GM23248 (cell line): ENCODE results near the gene SH3RF1. TPM values are rescaled to one million over a fixed set of nuclear protein-coding genes. Genes with fewer than 3 reads are reported as not detected.

Experiments
- DNase-seq: peaks from one replicate; pipeline ENCODE4 v3.0.0-alpha.2; 2015
- H2AFZ ChIP-seq: fragments of 200-600 bp; sonication (generic); 2 replicates; pipeline ENCODE4 v1.6.1; 2016; ENCODE audit warnings: antibody characterized with exemption
- H3F3A ChIP-seq: fragments of 200-600 bp; sonication (generic); 2 replicates; pipeline ENCODE4 v1.6.1; 2016; ENCODE audit warnings: mild to moderate bottlenecking, antibody characterized with exemption, mixed run types; ENCODE audit not compliant: insufficient read depth
- H3K27ac ChIP-seq: fragments of 200-600 bp; sonication (generic); 2 replicates; pipeline ENCODE4 v1.5.1; 2016; ENCODE audit warnings: mild to moderate bottlenecking
- H3K27me3 ChIP-seq: fragments of 200-600 bp; sonication (generic); replicated peaks from 2 replicates; pipeline ENCODE4 v1.6.1; 2016; ENCODE audit warnings: mild to moderate bottlenecking; ENCODE audit not compliant: insufficient read depth
- H3K36me3 ChIP-seq: fragments of 200-600 bp; sonication (generic); 2 replicates; pipeline ENCODE4 v1.6.1; 2016; ENCODE audit warnings: low read depth, mild to moderate bottlenecking
- H3K4me1 ChIP-seq: fragments of 200-600 bp; sonication (generic); 2 replicates; pipeline ENCODE4 v1.6.1; 2016; ENCODE audit warnings: mild to moderate bottlenecking; ENCODE audit not compliant: insufficient read depth
- H3K4me2 ChIP-seq: fragments of 200-600 bp; sonication (generic); one replicate; pipeline ENCODE4 v1.6.1; 2016; ENCODE audit warnings: mild to moderate bottlenecking; ENCODE audit not compliant: unreplicated experiment
- H3K4me3 ChIP-seq: fragments of 200-600 bp; sonication (generic); 2 replicates; pipeline ENCODE4 v1.5.1; 2016; ENCODE audit warnings: mild to moderate bottlenecking
- H3K79me2 ChIP-seq: fragments of 200-600 bp; sonication (generic); 2 replicates; pipeline ENCODE4 v1.6.1; 2016; ENCODE audit warnings: mild to moderate bottlenecking; ENCODE audit not compliant: insufficient read depth
- H3K9ac ChIP-seq: fragments of 200-600 bp; sonication (generic); 2 replicates; pipeline ENCODE4 v1.6.1; 2016; ENCODE audit warnings: mild to moderate bottlenecking
- H3K9me2 ChIP-seq: fragments of 200-600 bp; sonication (generic); 2 replicates; pipeline ENCODE4 v1.6.1; 2016; ENCODE audit warnings: mixed run types, mild to moderate bottlenecking, moderate library complexity; ENCODE audit not compliant: insufficient read depth
- H3K9me3 ChIP-seq: fragments of 200-600 bp; sonication (generic); one replicate; pipeline ENCODE4 v1.6.1; 2017; ENCODE audit warnings: low read depth
- H4K20me1 ChIP-seq: fragments of 200-600 bp; sonication (generic); 2 replicates; pipeline ENCODE4 v1.6.0; 2016; ENCODE audit not compliant: insufficient read depth
- EZH2 ChIP-seq: fragments of 200-600 bp; sonication (generic); IDR thresholded peaks from 2 replicates; pipeline ENCODE4 v1.6.1; 2018; ENCODE audit warnings: antibody characterized with exemption, mild to moderate bottlenecking; ENCODE audit not compliant: insufficient read depth, poor library complexity, severe bottlenecking
- EZH2phosphoT487 ChIP-seq: fragments of 200-600 bp; sonication (generic); IDR thresholded peaks from 2 replicates; pipeline ENCODE4 v1.6.1; 2018; ENCODE audit warnings: antibody characterized with exemption, moderate library complexity, mild to moderate bottlenecking, low read depth; ENCODE audit not compliant: insufficient read depth
- WGBS, 2 experiments: methylation state at CpG; one replicate each; pipeline ENCODE4 v1.1.6; 2015 to 2017; ENCODE audit warnings: low lambda C conversion rate in 2 of 2, low coverage in 1 of 2; ENCODE audit errors: missing lambda C conversion rate in 2 of 2; 5-methylcytosine and 5-hydroxymethylcytosine counted together
- in situ Hi-C: fragments of 300-500 bp; cut with MboI; formaldehyde crosslinking; loops from 2 replicates; pipeline ENCODE4 v1.15.0; 2020
- polyA plus RNA-seq: library from polyadenylated mRNA; unstranded; fragments of >200 nt; fragmentation: Nextera tagmentation; extraction: Ambion mirVana; gene quantifications from 2 replicates; pipeline ENCODE4 v1.2.1, GENCODE V29; 2016
- total RNA-seq: library from RNA; depleted of rRNA; stranded (reverse); fragments of >200 nt; shearing (Covaris generic); gene quantifications from 2 replicates; pipeline ENCODE4 v1.2.3, GENCODE V29; 2014

SH3RF1 gene
- total and polyA plus RNA-seq, 2 experiments from 2014 or later, result 28.3 to 55.5 TPM

- Histone ChIP-seq H3F3A (peaks cover 14% of the 10 kb centered on the region), H3K4me2 (no peak overlapping the region), H3K9me2 (no peaks in the 10 kb centered on the region), H3K9me3 (no peaks in the 10 kb centered on the region), H3K36me3 (peaks cover 46% of the 10 kb centered on the region), H2AFZ (no peak overlapping the region), H3K9ac (no peak overlapping the region), H3K79me2 (peaks cover 89% of the 10 kb centered on the region), H4K20me1 (no peaks in the 10 kb centered on the region), H3K27ac (no peak overlapping the region), H3K4me1 (peaks cover 23% of the 10 kb centered on the region), H3K4me3 (no peak overlapping the region), H3K27me3 (no peaks in the 10 kb centered on the region)
- in situ Hi-C loops, result no loop called here
- no peak for TF ChIP-seq EZH2phosphoT487
- DNase-seq, result no peak
These were observed 126.6 kb downstream of the SH3RF1 start for GRCh38 chr4:169144061-169144600.

GRCh38 chr4:169143335-169143734 lies 127.4 kb downstream of the SH3RF1 start:
- H3K27me3 ChIP-seq, result no peaks in the 10 kb centered on the region
- no peak overlapping the region for H2AFZ ChIP-seq
- no peaks in the 10 kb centered on the region for H3K9me3 ChIP-seq
- H3K27ac ChIP-seq, result no peak overlapping the region
- H3K4me1 ChIP-seq, result peaks cover 19% of the 10 kb centered on the region
- no peaks in the 10 kb centered on the region for H3K9me2 ChIP-seq
- H3K9ac ChIP-seq, result no peak overlapping the region
- H3K4me2 ChIP-seq, result no peak overlapping the region
- DNase-seq, result no peak
- no peak overlapping the region for H3K4me3 ChIP-seq
- 74 to 76% methylated on average over 9 of the region's 9 CpGs for WGBS, 2 experiments
- H3F3A ChIP-seq, result peaks cover 14% of the 10 kb centered on the region
- H3K79me2 ChIP-seq, result peaks cover 89% of the 10 kb centered on the region
- no peaks in the 10 kb centered on the region for H4K20me1 ChIP-seq
- in situ Hi-C loops, result no loop called here
- no peak for TF ChIP-seq EZH2
- TF ChIP-seq EZH2phosphoT487, result no peak
- H3K36me3 ChIP-seq, result peaks cover 38% of the 10 kb centered on the region

- in situ Hi-C loops, result no loop called here
- peaks cover 89% of the 10 kb centered on the region for H3K79me2 ChIP-seq
- TF ChIP-seq EZH2, result no peak
- no peak for TF ChIP-seq EZH2phosphoT487
These were observed 127.8 kb downstream of the SH3RF1 start for GRCh38 chr4:169142906-169143305.

GRCh38 chr4:169142391-169142790 lies 128.4 kb downstream of the SH3RF1 start:
- H3K4me2 ChIP-seq, result no peak overlapping the region

More at GRCh38 chr4:169142906-169143305, 127.8 kb downstream of the SH3RF1 start:
- no peak overlapping the region for H3K4me2 ChIP-seq
- no peaks in the 10 kb centered on the region for H3K9me2 ChIP-seq
- H2AFZ ChIP-seq, result no peak overlapping the region
- H3K4me3 ChIP-seq, result no peak overlapping the region
- H3K27me3 ChIP-seq, result no peaks in the 10 kb centered on the region
- H3K9ac ChIP-seq, result no peak overlapping the region
- H3F3A ChIP-seq, result peaks cover 14% of the 10 kb centered on the region
- H4K20me1 ChIP-seq, result no peaks in the 10 kb centered on the region
- no peak for DNase-seq
- H3K9me3 ChIP-seq, result no peaks in the 10 kb centered on the region
- H3K4me1 ChIP-seq, result peaks cover 15% of the 10 kb centered on the region
- no peak overlapping the region for H3K27ac ChIP-seq
- H3K36me3 ChIP-seq, result peaks cover 34% of the 10 kb centered on the region

GRCh38 chr4:169139021-169139420 lies 131.7 kb downstream of the SH3RF1 start:
- H3K4me2 ChIP-seq, result no peak overlapping the region
- peaks cover 97% of the 10 kb centered on the region for H3K79me2 ChIP-seq
- no peak overlapping the region for H3K4me3 ChIP-seq
- no peaks in the 10 kb centered on the region for H3K27me3 ChIP-seq
- in situ Hi-C loops, result no loop called here
- no peaks in the 10 kb centered on the region for H3K9me2 ChIP-seq
- peaks cover 49% of the 10 kb centered on the region for H3K36me3 ChIP-seq
- H2AFZ ChIP-seq, result no peak overlapping the region
- WGBS, 2 experiments, result 94 to 95% methylated on average over 4 of the region's 4 CpGs
- no peaks in the 10 kb centered on the region for H3K9me3 ChIP-seq
- H3K27ac ChIP-seq, result no peak overlapping the region
- no peaks in the 10 kb centered on the region for H3K4me1 ChIP-seq
- H4K20me1 ChIP-seq, result no peaks in the 10 kb centered on the region
- H3F3A ChIP-seq, result peaks cover 27% of the 10 kb centered on the region
- H3K9ac ChIP-seq, result no peak overlapping the region
- TF ChIP-seq EZH2phosphoT487 (no peak), EZH2 (no peak)
- DNase-seq, result no peak

More at GRCh38 chr4:169142391-169142790, 128.4 kb downstream of the SH3RF1 start:
- DNase-seq, result peak; percentile 28
- TF ChIP-seq EZH2 (no peak), EZH2phosphoT487 (no peak)
- Histone ChIP-seq H3K4me1 (peaks cover 10% of the 10 kb centered on the region), H3K27ac (no peak overlapping the region), H3K27me3 (no peaks in the 10 kb centered on the region), H3K4me3 (no peak overlapping the region), H3K9me2 (no peaks in the 10 kb centered on the region), H3K9me3 (no peaks in the 10 kb centered on the region), H2AFZ (no peak overlapping the region), H3F3A (peaks cover 16% of the 10 kb centered on the region), H4K20me1 (no peaks in the 10 kb centered on the region), H3K79me2 (peaks cover 89% of the 10 kb centered on the region), H3K9ac (no peak overlapping the region), H3K36me3 (peaks cover 37% of the 10 kb centered on the region)
- WGBS, 2 experiments, result 35 to 51% methylated on average over 2 of the region's 2 CpGs
- in situ Hi-C loops, result no loop called here
